Non-pigmented ciliary epithelial cell (primary cell): ENCODE measurements around the gene SEMA6A.

Experiments used
- DNase-seq: peaks from one replicate; pipeline ENCODE4 v3.0.0-alpha.2; 2010; ENCODE audit warnings: low read depth

The SEMA6A gene

DNA sequence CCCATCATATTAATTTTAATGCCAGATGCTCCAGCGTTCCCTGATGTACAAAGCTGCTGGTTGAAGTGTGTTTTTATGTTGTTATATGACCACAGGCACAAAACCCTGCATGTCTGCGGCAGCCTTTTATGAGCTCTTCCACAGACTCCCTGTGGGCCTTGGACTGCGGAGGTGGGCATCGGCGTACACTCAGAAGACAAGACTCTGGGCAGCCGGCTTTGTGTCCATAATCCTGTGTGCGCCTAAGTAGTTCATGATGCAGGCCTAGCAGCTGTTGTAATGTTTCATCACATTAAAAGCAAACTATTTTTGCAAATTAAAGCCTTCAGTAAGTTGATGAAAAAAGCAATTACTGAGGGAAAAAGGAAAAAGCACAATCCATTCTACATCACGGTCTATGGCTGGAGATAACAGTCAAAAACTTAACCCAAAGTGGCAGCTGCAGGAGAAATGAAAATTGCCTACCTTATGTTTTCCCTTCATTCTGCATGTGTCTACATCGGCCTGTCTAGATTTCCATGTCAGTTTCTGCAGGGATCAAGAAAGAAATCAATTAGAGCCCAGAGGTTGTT is 78.8 kb downstream of the SEMA6A start:
- no peak for DNase-seq

GRCh38 chr5:116494784-116495450 is 79.7 kb downstream of the SEMA6A start:
- DNase-seq = no peak

GRCh38 chr5:116492776-116493175 is 81.8 kb downstream of the SEMA6A start:
- no peak for DNase-seq

GRCh38 chr5:116492016-116492623 is 82.5 kb downstream of the SEMA6A start:
- DNase-seq = peak; percentile 82

- no peak for DNase-seq
These were observed 86.1 kb downstream of the SEMA6A start for GRCh38 chr5:116488356-116489041.

DNA sequence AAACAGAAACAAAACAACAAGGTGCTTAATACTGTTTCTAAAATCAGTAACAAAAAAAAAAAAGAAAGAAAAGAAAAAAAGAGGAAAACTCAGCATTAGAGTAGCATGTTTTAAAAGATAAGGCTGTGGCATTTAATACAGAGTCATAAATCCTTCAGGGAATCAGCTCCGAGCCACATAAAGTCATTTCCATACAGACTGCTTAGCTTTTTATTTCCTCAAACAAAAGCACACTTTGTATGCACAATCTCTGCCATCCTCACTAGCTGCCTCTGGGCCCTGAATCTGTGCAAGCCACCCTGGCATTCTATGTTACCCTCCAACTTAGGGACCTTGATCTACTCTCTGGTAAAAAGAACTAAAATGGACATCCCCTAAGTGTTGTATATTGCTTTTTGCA is 87.6 kb downstream of the SEMA6A start:
- DNase-seq = no peak

GRCh38 chr5:116486588-116486987 is 88.0 kb downstream of the SEMA6A start:
- no peak for DNase-seq

DNA sequence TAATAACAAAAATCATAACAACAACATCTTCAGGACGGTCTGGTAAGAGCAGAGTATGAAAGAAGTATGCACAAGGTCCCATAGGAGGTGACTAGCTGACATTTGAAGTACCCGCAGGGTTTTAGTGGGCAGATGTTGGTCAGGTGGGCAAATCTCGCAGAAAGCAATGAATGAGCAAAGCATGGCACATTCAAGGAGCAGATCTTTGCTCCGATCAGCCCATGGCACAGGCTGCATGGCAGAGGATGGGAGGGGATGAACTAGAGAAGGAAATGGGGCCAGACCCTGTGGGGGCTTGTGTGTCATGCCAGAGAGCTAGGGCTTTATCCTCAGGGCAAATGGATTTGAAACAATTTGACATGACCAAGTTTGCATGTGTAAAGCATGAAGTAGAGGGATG is 90.0 kb downstream of the SEMA6A start:
- no peak for DNase-seq

GRCh38 chr5:116482394-116482793 is 92.2 kb downstream of the SEMA6A start:
- peak; percentile 14 for DNase-seq

- DNase-seq = no peak
These were observed 93.6 kb downstream of the SEMA6A start for GRCh38 chr5:116480894-116481510.

DNA sequence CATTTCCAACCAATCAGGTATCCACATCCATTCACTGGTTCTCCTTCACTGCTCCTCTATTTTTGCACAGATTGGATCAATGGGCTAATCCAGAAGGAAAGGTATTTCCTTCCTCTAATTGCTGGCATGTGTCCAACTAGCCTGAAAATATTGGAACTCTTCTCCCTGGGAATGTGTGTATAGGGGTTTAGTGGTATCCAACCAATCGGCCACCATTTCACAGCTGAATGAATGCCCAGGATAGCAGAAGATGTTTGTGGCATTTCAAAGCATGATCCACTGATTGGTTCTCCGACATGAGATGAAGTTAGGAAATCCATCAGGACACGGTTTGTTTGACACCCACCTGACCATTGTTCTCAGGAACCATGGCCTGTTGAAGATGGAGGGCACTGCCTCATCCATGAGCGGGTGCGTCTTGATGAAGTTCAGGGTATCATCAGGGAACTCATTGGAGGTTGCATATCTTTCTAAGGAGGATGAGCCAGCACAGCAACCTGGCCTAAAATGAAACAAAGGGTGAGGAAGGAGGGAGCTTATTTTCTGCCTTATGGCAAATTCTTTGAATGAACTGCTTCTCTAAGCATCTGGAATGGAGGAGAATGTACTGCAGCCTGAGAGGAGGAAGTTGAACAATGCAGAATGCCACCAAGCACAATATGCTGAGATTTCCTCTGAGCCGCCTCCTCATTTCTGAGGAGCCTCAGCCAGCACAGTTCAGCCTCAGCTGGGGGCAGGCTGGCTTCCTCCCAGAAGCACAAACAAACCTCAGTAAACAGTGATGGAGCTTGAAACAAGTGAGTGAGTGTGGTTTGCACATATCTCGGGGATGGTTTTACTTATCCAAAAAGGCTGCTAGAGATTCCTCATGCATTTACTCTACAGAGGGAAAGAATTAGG is 94.6 kb downstream of the SEMA6A start:
- DNase-seq = no peak

DNA sequence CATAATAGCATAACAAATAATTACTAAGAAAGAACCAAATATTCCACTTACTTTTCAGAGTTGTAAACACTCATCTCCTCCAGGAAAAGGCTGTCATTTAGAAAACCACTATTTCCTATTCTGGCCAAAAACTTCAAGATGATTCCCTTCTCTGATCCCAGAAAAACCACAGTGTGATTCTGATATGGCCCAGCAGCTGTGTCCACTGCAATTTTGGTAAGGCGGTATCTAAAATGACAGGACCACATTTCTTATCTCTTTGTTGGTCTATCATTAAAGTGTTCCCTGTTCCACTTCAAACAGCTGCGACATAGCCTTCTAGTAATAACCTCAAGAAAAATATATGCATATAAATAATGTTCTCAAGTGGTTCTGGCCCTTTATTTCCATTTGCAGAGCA is 96.1 kb downstream of the SEMA6A start:
- no peak for DNase-seq

GRCh38 chr5:116476897-116477537 is 97.6 kb downstream of the SEMA6A start:
- no peak for DNase-seq

- no peak for DNase-seq
These were observed 99.3 kb downstream of the SEMA6A start for GRCh38 chr5:116475338-116475737.

GRCh38 chr5:116473706-116474105 is 100.9 kb downstream of the SEMA6A start:
- no peak for DNase-seq

DNA sequence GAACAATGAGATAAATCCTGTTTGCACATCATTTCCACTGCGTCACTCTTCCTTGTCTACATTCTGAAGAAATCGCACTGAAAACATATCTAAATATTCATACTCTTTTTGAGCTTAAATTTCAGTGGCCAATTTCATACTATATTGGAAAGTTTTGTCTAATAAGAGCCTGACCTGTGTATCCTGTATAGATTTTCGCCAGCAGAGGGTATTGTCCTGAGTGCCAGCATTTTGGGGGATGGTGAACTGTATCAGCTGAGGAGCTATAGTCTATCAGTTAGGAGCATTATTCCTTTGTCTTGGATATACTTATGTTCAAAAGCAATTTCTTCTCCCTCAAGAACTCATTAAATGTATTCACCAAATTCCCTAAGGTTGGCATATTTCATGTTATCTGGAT is 102.3 kb downstream of the SEMA6A start:
- DNase-seq = no peak

DNA sequence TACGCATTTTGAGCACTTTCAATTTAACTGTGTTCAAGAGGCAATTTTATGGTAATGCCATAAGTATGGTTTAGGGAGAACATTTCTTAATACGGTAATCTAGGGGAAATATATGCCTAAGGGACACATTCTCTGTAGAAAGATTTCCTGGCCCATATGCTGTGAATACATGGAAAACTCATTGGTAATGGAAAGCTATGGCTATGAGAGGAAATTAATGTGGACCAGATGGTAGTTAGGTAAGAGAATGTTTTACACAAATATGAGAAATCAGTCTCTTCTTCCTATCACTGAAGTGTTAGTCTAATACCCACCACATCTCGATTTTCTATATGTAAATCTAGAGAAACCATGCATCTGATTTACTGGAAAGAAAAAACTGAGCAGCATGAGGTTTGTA is 105.0 kb downstream of the SEMA6A start:
- DNase-seq = no peak

GRCh38 chr5:116468583-116468982 is 106.0 kb downstream of the SEMA6A start:
- DNase-seq = no peak

DNA sequence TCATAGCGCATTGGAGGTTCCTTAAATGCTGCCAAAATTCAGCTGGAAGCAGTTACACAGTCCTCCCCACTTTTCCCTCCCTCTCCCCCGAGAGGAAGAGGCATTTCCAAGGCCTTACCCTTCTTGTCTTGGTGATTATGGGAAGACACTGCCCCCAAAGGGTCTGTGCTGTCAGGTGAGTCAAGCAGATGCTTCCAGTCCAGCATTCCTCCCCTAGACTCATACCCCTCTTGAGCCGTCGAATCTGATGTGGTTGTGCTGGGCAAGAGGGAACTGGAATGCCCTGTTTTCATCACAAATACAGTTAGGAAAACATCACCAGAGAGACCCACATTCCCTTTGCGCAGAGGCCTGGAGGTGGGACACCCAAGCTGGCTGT is 107.2 kb downstream of the SEMA6A start:
- no peak for DNase-seq

DNA sequence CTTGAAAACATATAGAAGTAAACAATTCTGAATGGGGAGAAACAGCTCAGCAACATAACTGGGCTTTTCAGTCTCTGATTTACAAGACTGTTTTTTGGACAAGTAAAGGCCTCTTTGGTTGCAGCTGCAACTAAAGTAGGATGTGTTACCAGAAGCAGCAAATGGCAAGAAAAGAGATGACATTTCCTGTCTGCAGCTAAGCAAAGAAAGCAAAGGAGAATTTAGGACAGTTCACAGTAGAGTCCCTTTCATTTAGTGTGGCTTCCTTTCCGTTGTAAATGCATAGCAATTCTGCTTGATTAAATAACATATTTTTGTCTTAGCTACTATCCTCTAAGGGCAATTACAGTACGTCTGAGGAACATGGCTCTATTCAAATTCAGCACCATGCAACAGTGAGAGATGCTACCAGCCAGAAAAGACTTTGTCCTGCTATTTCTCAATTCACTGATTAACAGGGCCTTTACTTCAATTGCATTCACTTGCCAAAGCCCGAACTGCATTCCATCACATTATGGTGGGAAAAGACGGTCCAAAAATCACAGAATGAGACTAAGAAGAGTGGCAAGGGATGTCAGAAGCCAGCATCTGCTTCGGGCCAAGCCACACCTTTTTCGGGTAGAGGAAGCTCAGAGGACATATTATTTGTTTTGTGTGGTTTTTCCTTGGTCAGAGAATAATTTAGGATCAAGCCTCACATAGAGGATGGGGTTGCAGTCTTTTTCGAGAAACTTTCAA is 107.7 kb downstream of the SEMA6A start:
- no peak for DNase-seq
